HEK293T (cell line): ENCODE measurements around the gene PIK3CD.

Source experiments
- ELF4 ChIP-seq: fragments of 450-650 bp; IDR thresholded peaks from 2 replicates; pipeline ENCODE4 v1.6.1; 2017; ENCODE audit warnings: antibody characterized with exemption
- FOXK2 ChIP-seq: fragments of 450-650 bp; IDR thresholded peaks from 2 replicates; pipeline ENCODE4 v1.6.1; 2016; ENCODE audit warnings: mild to moderate bottlenecking
- FOXM1 ChIP-seq: fragments of 450-650 bp; IDR thresholded peaks from 2 replicates; pipeline ENCODE4 v1.6.1; 2017; ENCODE audit warnings: mild to moderate bottlenecking, borderline replicate concordance
- HDGF ChIP-seq: fragments of 450-650 bp; IDR thresholded peaks from 2 replicates; pipeline ENCODE4 v1.6.1; 2017; ENCODE audit warnings: antibody characterized with exemption, borderline replicate concordance
- L3MBTL2 ChIP-seq: fragments of 450-650 bp; conservative IDR thresholded peaks from 2 replicates; pipeline ENCODE4 v1.6.1; 2016; ENCODE audit warnings: mild to moderate bottlenecking
- NFRKB ChIP-seq: fragments of 450-650 bp; IDR thresholded peaks from 2 replicates; pipeline ENCODE4 v1.6.1; 2016; ENCODE audit warnings: mild to moderate bottlenecking, moderate library complexity
- SP1 ChIP-seq: fragments of 450-650 bp; IDR thresholded peaks from 2 replicates; pipeline ENCODE4 v1.6.1; 2017
- SUZ12 ChIP-seq: fragments of 450-650 bp; IDR thresholded peaks from 2 replicates; pipeline ENCODE4 v1.6.1; 2016; ENCODE audit warnings: mild to moderate bottlenecking
- TARDBP ChIP-seq: fragments of 450-650 bp; IDR thresholded peaks from 2 replicates; pipeline ENCODE4 v1.6.1; 2016
- ZNF384 ChIP-seq: fragments of 450-650 bp; IDR thresholded peaks from 2 replicates; pipeline ENCODE4 v1.6.1; 2016

GRCh38 chr1:9626201-9626608 is 25.3 kb upstream of the PIK3CD start:
- TF ChIP-seq SUZ12 (no peak), FOXK2 (no peak), ZNF384 (no peak), SP1 (no peak), ELF4 (no peak), NFRKB (no peak), TARDBP (no peak), L3MBTL2 (no peak), HDGF (no peak), FOXM1 (no peak)
